HEK293 (cell line): Measurements from ENCODE around the gene ARHGDIA.
A peak's percentile ranks its signal among the peaks of the same experiment; 100 is the strongest.

Source experiments
- CTCF ChIA-PET: fragments of 350-600 bp; formaldehyde crosslinking; extraction: SDS; loops from one replicate; lab custom pipeline; 2021; ENCODE audit warnings: antibody characterized with exemption; lab: Yijun Ruan, JAX
- POLR2A ChIA-PET: fragments of 300-600 bp; formaldehyde crosslinking; extraction: SDS; loops from one replicate; lab custom pipeline; 2020; ENCODE audit warnings: antibody characterized with exemption, inconsistent platforms; lab: Yijun Ruan, JAX
- H3K27ac ChIP-seq: fragments of 200-500 bp; sonication (Bioruptor generic); 2 replicates; pipeline ENCODE4 v1.5.1; 2014; ENCODE audit warnings: low read depth, low read length, control low read depth, inconsistent platforms; ENCODE audit errors: extremely low read depth
- H3K36me3 ChIP-seq, 2 experiments: fragments of 200-500 bp in 1 of 2; sonication (Bioruptor generic) in 1 of 2; 1 replicate in 1 of 2; 2 replicates in 1 of 2; pipeline ENCODE4 v1.5.1; 2014 to 2017; ENCODE audit warnings: inconsistent platforms in 2 of 2, low read length in 2 of 2; ENCODE audit not compliant: control insufficient read depth in 2 of 2, insufficient read depth in 1 of 2
- H3K4me1 ChIP-seq: fragments of 200-500 bp; sonication (Bioruptor generic); 2 replicates; pipeline ENCODE4 v1.5.1; 2014; ENCODE audit warnings: mild to moderate bottlenecking, low read length, inconsistent platforms; ENCODE audit not compliant: control insufficient read depth, insufficient read depth
- H3K4me3 ChIP-seq: 2 replicates; pipeline ENCODE4 v1.5.1; 2011; ENCODE audit warnings: low read depth, mild to moderate bottlenecking, control low read depth, low read length, moderate library complexity
- H3K9me3 ChIP-seq: fragments of 200-500 bp; sonication (Bioruptor generic); 2 replicates; pipeline ENCODE4 v1.5.1; 2014; ENCODE audit warnings: low read depth, low read length, inconsistent platforms; ENCODE audit not compliant: control insufficient read depth, insufficient read depth
- BCL11A ChIP-seq: fragments of 450-650 bp; formaldehyde crosslinking; IDR thresholded peaks from 2 replicates; pipeline ENCODE4 v1.5.1; 2016; ENCODE audit warnings: low read depth, missing biosample characterization, missing genetic modification characterization
- EGR2 ChIP-seq: fragments of 450-650 bp; formaldehyde crosslinking; IDR thresholded peaks from 2 replicates; pipeline ENCODE4 v1.5.1; 2016; ENCODE audit warnings: low read depth, missing biosample characterization, missing genetic modification characterization
- GLIS1 ChIP-seq: fragments of 450-650 bp; formaldehyde crosslinking; IDR thresholded peaks from 2 replicates; pipeline ENCODE4 v1.5.1; 2016; ENCODE audit warnings: missing biosample characterization, missing genetic modification characterization
- IKZF3 ChIP-seq: fragments of 450-650 bp; IDR thresholded peaks from 2 replicates; pipeline ENCODE4 v1.5.0; 2018; ENCODE audit warnings: missing biosample characterization, mild to moderate bottlenecking, missing genetic modification characterization, moderate library complexity
- INSM2 ChIP-seq: fragments of 450-650 bp; formaldehyde crosslinking; IDR thresholded peaks from 2 replicates; pipeline ENCODE4 v1.5.1; 2016; ENCODE audit warnings: missing biosample characterization, missing genetic modification characterization
- KLF10 ChIP-seq: fragments of 450-650 bp; IDR thresholded peaks from 2 replicates; pipeline ENCODE4 v1.5.1; 2018; ENCODE audit warnings: missing biosample characterization, mild to moderate bottlenecking, missing genetic modification characterization
- KLF16 ChIP-seq: fragments of 450-650 bp; formaldehyde crosslinking; IDR thresholded peaks from 2 replicates; pipeline ENCODE4 v1.5.1; 2017; ENCODE audit warnings: missing biosample characterization, missing genetic modification characterization
- ZEB2 ChIP-seq: fragments of 450-650 bp; formaldehyde crosslinking; IDR thresholded peaks from 2 replicates; pipeline ENCODE4 v1.5.1; 2016; ENCODE audit warnings: missing biosample characterization, missing genetic modification characterization
- ZFHX2 ChIP-seq: fragments of 450-650 bp; formaldehyde crosslinking; conservative IDR thresholded peaks from 2 replicates; pipeline ENCODE4 v1.5.1; 2016; ENCODE audit warnings: missing biosample characterization, missing genetic modification characterization
- ZNF23 ChIP-seq: fragments of 450-650 bp; formaldehyde crosslinking; IDR thresholded peaks from 2 replicates; pipeline ENCODE4 v1.5.1; 2016; ENCODE audit warnings: missing biosample characterization, missing genetic modification characterization, borderline replicate concordance
- ZNF366 ChIP-seq: fragments of 450-650 bp; formaldehyde crosslinking; conservative IDR thresholded peaks from 2 replicates; pipeline ENCODE4 v1.5.1; 2016; ENCODE audit warnings: missing biosample characterization, missing genetic modification characterization
- ZNF37A ChIP-seq: fragments of 450-650 bp; IDR thresholded peaks from 2 replicates; pipeline ENCODE4 v1.5.1; 2018; ENCODE audit warnings: missing biosample characterization, missing genetic modification characterization
- ZNF548 ChIP-seq: fragments of 450-650 bp; formaldehyde crosslinking; IDR thresholded peaks from 2 replicates; pipeline ENCODE4 v1.5.1; 2016; ENCODE audit warnings: missing biosample characterization, missing genetic modification characterization
- ZNF629 ChIP-seq: fragments of 450-650 bp; formaldehyde crosslinking; IDR thresholded peaks from 2 replicates; pipeline ENCODE4 v1.5.1; 2017; ENCODE audit warnings: missing biosample characterization, missing genetic modification characterization
- ZNF747 ChIP-seq: fragments of 450-650 bp; formaldehyde crosslinking; IDR thresholded peaks from 2 replicates; pipeline ENCODE4 v1.5.1; 2016; ENCODE audit warnings: missing biosample characterization, missing genetic modification characterization
- ZNF76 ChIP-seq: fragments of 450-650 bp; formaldehyde crosslinking; IDR thresholded peaks from 2 replicates; pipeline ENCODE4; 2016; ENCODE audit warnings: low read depth, missing biosample characterization, missing genetic modification characterization, borderline replicate concordance
- ZSCAN16 ChIP-seq: fragments of 450-650 bp; formaldehyde crosslinking; IDR thresholded peaks from 2 replicates; pipeline ENCODE4 v1.5.1; 2016; ENCODE audit warnings: missing biosample characterization, missing genetic modification characterization
- ZSCAN30 ChIP-seq: fragments of 450-650 bp; IDR thresholded peaks from 2 replicates; pipeline ENCODE4 v1.5.1; 2018; ENCODE audit warnings: missing biosample characterization, mild to moderate bottlenecking, missing genetic modification characterization, moderate library complexity
- TF ChIP-seq, protein P1 (sequence below): fragments of 450-650 bp; formaldehyde crosslinking; IDR thresholded peaks from 2 replicates; pipeline ENCODE4 v1.5.1; 2016; ENCODE audit warnings: missing biosample characterization, missing genetic modification characterization
- TF ChIP-seq, protein P2 (sequence below): fragments of 450-650 bp; formaldehyde crosslinking; IDR thresholded peaks from 2 replicates; pipeline ENCODE4 v1.5.1; 2016; ENCODE audit warnings: missing biosample characterization, missing genetic modification characterization
- TF ChIP-seq, protein P3 (sequence below): fragments of 450-650 bp; IDR thresholded peaks from 2 replicates; pipeline ENCODE4 v1.5.1; 2018; ENCODE audit warnings: missing biosample characterization, mild to moderate bottlenecking, missing genetic modification characterization

Gene ARHGDIA

DNA sequence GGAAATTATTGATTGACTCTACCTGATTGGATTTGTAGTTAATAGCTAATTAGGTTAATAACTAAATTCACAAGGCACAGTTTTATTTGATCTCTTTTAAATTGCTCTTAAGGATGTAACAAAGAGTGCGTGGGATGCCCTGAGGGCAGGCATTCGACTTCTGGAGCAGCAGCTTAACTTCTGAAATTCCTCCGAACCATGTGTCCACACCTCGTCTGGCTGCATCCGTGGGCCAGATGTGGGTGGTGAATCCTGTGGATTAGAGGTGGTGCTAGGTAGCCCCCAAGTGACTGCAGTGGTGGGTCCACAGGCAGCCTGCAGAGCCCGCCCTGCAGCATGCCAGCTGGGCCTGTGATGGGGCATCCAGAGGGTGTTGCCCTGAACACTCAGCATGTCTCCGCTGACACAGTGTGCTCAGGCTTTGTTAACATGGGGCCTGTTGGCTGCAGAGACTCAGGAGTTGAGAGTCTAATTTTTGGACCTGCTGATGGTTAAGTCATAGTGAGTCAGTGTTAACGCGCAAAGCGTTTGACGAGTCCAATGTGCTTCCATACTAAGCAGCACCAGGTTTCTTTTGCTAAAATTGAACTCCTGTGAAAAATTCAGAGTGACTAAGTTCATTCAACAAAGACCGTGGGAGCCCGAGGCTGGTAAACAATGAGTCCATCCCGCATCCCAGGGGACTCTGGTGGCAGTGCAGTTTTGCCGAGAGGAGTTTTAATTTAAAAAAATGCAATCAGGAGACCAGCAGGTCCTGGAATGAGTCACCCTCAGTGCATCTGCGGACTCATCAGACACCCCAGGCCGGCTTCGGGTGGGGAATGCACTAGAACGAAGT lies 27.1 kb upstream of the ARHGDIA start (continued):
- TF ChIP-seq ZNF366 (tag by site-specific recombination) (peak; percentile 47; the same call in 1 of the 2 replicates), ZNF548 (tag by site-specific recombination) (no peak), ZNF747 (tag by site-specific recombination) (no peak), BCL11A (tag by site-specific recombination) (0 out of 2 replicates have a peak, but pooled peaks have one; percentile 34), IKZF3 (no peak), ZNF629 (tag by site-specific recombination) (peak; percentile 81), ZSCAN16 (tag by site-specific recombination) (0 out of 2 replicates have a peak, but pooled peaks have one; percentile 67), INSM2 (tag by site-specific recombination) (peak; percentile 61; the same call in 1 of the 2 replicates), GLIS1 (peak; percentile 53; the same call in 1 of the 2 replicates)
- TF ChIP-seq, protein P1, sequence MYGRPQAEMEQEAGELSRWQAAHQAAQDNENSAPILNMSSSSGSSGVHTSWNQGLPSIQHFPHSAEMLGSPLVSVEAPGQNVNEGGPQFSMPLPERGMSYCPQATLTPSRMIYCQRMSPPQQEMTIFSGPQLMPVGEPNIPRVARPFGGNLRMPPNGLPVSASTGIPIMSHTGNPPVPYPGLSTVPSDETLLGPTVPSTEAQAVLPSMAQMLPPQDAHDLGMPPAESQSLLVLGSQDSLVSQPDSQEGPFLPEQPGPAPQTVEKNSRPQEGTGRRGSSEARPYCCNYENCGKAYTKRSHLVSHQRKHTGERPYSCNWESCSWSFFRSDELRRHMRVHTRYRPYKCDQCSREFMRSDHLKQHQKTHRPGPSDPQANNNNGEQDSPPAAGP (tag by site-specific recombination), result no peak

- ChIA-PET POLR2A (interaction anchor here (1.3 kb wide), 1 partner anchor 18 kb away, joined by 3 read pairs; no protein-coding TSS in a partner anchor), CTCF (interaction anchor here (0.7 kb wide), 1 partner anchor 170 kb away, joined by 3 read pairs; no protein-coding TSS in a partner anchor)
- H3K4me1 ChIP-seq, result 0 out of 2 replicates have a peak, but pooled peaks cover 4% of the 10 kb centered on the region
- H3K9me3 ChIP-seq, result no peaks in the 10 kb centered on the region
- no peak overlapping the region for H3K4me3 ChIP-seq
- TF ChIP-seq, protein P2, sequence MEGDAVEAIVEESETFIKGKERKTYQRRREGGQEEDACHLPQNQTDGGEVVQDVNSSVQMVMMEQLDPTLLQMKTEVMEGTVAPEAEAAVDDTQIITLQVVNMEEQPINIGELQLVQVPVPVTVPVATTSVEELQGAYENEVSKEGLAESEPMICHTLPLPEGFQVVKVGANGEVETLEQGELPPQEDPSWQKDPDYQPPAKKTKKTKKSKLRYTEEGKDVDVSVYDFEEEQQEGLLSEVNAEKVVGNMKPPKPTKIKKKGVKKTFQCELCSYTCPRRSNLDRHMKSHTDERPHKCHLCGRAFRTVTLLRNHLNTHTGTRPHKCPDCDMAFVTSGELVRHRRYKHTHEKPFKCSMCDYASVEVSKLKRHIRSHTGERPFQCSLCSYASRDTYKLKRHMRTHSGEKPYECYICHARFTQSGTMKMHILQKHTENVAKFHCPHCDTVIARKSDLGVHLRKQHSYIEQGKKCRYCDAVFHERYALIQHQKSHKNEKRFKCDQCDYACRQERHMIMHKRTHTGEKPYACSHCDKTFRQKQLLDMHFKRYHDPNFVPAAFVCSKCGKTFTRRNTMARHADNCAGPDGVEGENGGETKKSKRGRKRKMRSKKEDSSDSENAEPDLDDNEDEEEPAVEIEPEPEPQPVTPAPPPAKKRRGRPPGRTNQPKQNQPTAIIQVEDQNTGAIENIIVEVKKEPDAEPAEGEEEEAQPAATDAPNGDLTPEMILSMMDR, result no peak
- TF ChIP-seq ZFHX2 (tag by site-specific recombination), result peak; percentile 87
- no peak for TF ChIP-seq IKZF3
- no peak for TF ChIP-seq ZNF37A (tag by site-specific recombination)
- peak; percentile 99 for TF ChIP-seq EGR2 (tag by site-specific recombination)
- H3K36me3 ChIP-seq, result peaks cover 54 to 65% of the 10 kb centered on the region in 2 experiments
- no peak overlapping the region for H3K27ac ChIP-seq
These were observed 24.3 kb upstream of the ARHGDIA start for GRCh38 chr17:81895400-81895799.

GRCh38 chr17:81891303-81891552 lies 20.1 kb upstream of the ARHGDIA start:
- peak overlapping the region; percentile 96 for H3K27ac ChIP-seq
- POLR2A ChIA-PET, result interaction anchor here (0.6 to 2.2 kb wide), 7 partner anchors 13 to 65 kb away, joined by 3 to 8 read pairs (median 6); partner anchors contain the start of gene MCRIP1
- peak overlapping the region; percentile 92 for H3K4me3 ChIP-seq

More at GRCh38 chr17:81891303-81891552, 20.1 kb upstream of the ARHGDIA start:
- TF ChIP-seq ZSCAN30 (tag by site-specific recombination), result no peak
- no peak for TF ChIP-seq ZEB2
- no peak for TF ChIP-seq ZNF76 (tag by site-specific recombination)
- TF ChIP-seq, protein P3, sequence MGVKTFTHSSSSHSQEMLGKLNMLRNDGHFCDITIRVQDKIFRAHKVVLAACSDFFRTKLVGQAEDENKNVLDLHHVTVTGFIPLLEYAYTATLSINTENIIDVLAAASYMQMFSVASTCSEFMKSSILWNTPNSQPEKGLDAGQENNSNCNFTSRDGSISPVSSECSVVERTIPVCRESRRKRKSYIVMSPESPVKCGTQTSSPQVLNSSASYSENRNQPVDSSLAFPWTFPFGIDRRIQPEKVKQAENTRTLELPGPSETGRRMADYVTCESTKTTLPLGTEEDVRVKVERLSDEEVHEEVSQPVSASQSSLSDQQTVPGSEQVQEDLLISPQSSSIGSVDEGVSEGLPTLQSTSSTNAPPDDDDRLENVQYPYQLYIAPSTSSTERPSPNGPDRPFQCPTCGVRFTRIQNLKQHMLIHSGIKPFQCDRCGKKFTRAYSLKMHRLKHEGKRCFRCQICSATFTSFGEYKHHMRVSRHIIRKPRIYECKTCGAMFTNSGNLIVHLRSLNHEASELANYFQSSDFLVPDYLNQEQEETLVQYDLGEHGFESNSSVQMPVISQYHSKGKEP (tag by site-specific recombination), result no peak
- no peak for TF ChIP-seq KLF16 (tag by site-specific recombination)
- TF ChIP-seq KLF10 (tag by site-specific recombination), result no peak
- no peak for TF ChIP-seq ZNF23 (tag by site-specific recombination)
- CTCF ChIA-PET, result no interaction called here
- Histone ChIP-seq H3K9me3 (no peaks in the 10 kb centered on the region), H3K36me3 (peaks cover 67 to 69% of the 10 kb centered on the region in 2 experiments), H3K4me1 (peaks cover 5% of the 10 kb centered on the region; the same call in 1 of the 2 replicates)
